Activated T-helper 1 cell treated with Interleukin-2 at 50 U/mL for 16 hours (primary cell): ENCODE data around the gene ZNF48.

Experiments
- DNase-seq: peaks from one replicate; pipeline ENCODE4 v3.0.0-alpha.2; 2020; ENCODE audit warnings: low read depth

ZNF48 gene

GRCh38 chr16:30444231-30445148 lies 49.3 kb downstream of the ZNF48 start:
- no peak for DNase-seq

- DNase-seq, result no peak
These were observed 49.9 kb downstream of the ZNF48 start for GRCh38 chr16:30445149-30445407.

- peak; percentile 89 for DNase-seq
These were observed 50.4 kb downstream of the ZNF48 start, which contains the start of gene SEPHS2 for GRCh38 chr16:30445408-30446202. TSS of gene SEPHS2 (minus strand) at chr16:30445874. CDS start at chr16:30445727, 147 bp downstream.

- no peak for DNase-seq
These were observed 51.0 kb downstream of the ZNF48 start for GRCh38 chr16:30446203-30446595.

GRCh38 chr16:30447512-30448226 lies 52.4 kb downstream of the ZNF48 start:
- no peak for DNase-seq

GRCh38 chr16:30449116-30449435 lies 53.9 kb downstream of the ZNF48 start:
- DNase-seq, result no peak
